BJ (cell line): Measurements from ENCODE around the gene CHAF1A. TPM values are rescaled to one million over a fixed set of nuclear protein-coding genes. Genes with fewer than 3 reads are reported as not detected.

ENCODE experiments used
- CTCF ChIA-PET: fragments of 350-600 bp; formaldehyde crosslinking; extraction: SDS; loops from one replicate; lab custom pipeline; 2021; ENCODE audit warnings: antibody characterized with exemption, inconsistent platforms; lab: Yijun Ruan, JAX
- POLR2A ChIA-PET: fragments of 300-600 bp; sonication (Branson Sonifier 250); formaldehyde crosslinking; extraction: SDS; loops from one replicate; lab custom pipeline; 2021; ENCODE audit warnings: antibody characterized with exemption; lab: Charles Lee
- DNase-seq: peaks from one replicate; pipeline ENCODE4 v3.0.0-alpha.2; 2011; ENCODE audit warnings: low read depth
- H3K27me3 ChIP-seq: 2 replicates; pipeline ENCODE4 v1.6.0; 2011; ENCODE audit warnings: low read length; ENCODE audit not compliant: control insufficient read depth, insufficient read depth
- H3K36me3 ChIP-seq: 2 replicates; pipeline ENCODE4 v1.5.1; 2011; ENCODE audit warnings: low read length; ENCODE audit not compliant: control insufficient read depth, insufficient read depth
- H3K4me3 ChIP-seq: 2 replicates; pipeline ENCODE4 v1.5.1; 2011; ENCODE audit warnings: low read depth, mild to moderate bottlenecking, control low read depth, low read length
- CTCF ChIP-seq: IDR thresholded peaks from 2 replicates; pipeline ENCODE4 v1.5.1; 2011; ENCODE audit warnings: low read depth, mild to moderate bottlenecking, control low read depth, inconsistent platforms, low read length, moderate library complexity; ENCODE audit not compliant: insufficient read depth
- polyA plus RNA-seq: library from polyadenylated mRNA; depleted of rRNA; stranded (reverse); fragments of >200 nt; gene quantifications from 2 replicates; pipeline ENCODE4 v1.2.3, GENCODE V29; 2011

Gene CHAF1A
- polyA plus RNA-seq, 1 experiment: 11.4 TPM

- no peaks in the 10 kb centered on the region for H3K27me3 ChIP-seq
- no peak overlapping the region for H3K4me3 ChIP-seq
- no peak for DNase-seq
- peaks cover 13% of the 10 kb centered on the region for H3K36me3 ChIP-seq
- ChIA-PET POLR2A (no interaction called here), CTCF (interaction anchor here (1.5 kb wide), 2 partner anchors 10 to 26 kb away, joined by 3 read pairs; no protein-coding TSS in a partner anchor)
- no peak for TF ChIP-seq CTCF
Observed at GRCh38 chr19:4429256-4429655, 26.8 kb downstream of the CHAF1A start.

- Histone ChIP-seq H3K27me3 (no peaks in the 10 kb centered on the region), H3K36me3 (peaks cover 13% of the 10 kb centered on the region), H3K4me3 (no peak overlapping the region)
- CTCF ChIA-PET: interaction anchor here (0.6 to 1.5 kb wide), 2 partner anchors 10 to 56 kb away, joined by 3 read pairs; no protein-coding TSS in a partner anchor
- POLR2A ChIA-PET: interaction anchor here (0.6 kb wide), 1 partner anchor 13 kb away, joined by 5 read pairs; no protein-coding TSS in a partner anchor
- TF ChIP-seq CTCF: no peak
- DNase-seq: no peak
Observed at GRCh38 chr19:4429771-4430171, 27.3 kb downstream of the CHAF1A start.

GRCh38 chr19:4430760-4431159 lies 28.3 kb downstream of the CHAF1A start:
- Histone ChIP-seq H3K4me3 (no peak overlapping the region), H3K27me3 (no peaks in the 10 kb centered on the region), H3K36me3 (peaks cover 13% of the 10 kb centered on the region)
- ChIA-PET POLR2A (no interaction called here), CTCF (no interaction called here)
- no peak for DNase-seq
- no peak for TF ChIP-seq CTCF

GRCh38 chr19:4431296-4431695 lies 28.9 kb downstream of the CHAF1A start:
- Histone ChIP-seq H3K27me3 (no peaks in the 10 kb centered on the region), H3K4me3 (no peak overlapping the region), H3K36me3 (peaks cover 13% of the 10 kb centered on the region)
- ChIA-PET CTCF (no interaction called here), POLR2A (no interaction called here)
- TF ChIP-seq CTCF: no peak
- no peak for DNase-seq

- CTCF ChIA-PET: interaction anchor here (1.0 kb wide), 1 partner anchor 12 kb away, joined by 3 read pairs; no protein-coding TSS in a partner anchor
Observed at GRCh38 chr19:4431808-4432674, 29.6 kb downstream of the CHAF1A start.

More at GRCh38 chr19:4431808-4432674, 29.6 kb downstream of the CHAF1A start:
- no peak overlapping the region for H3K4me3 ChIP-seq
- POLR2A ChIA-PET: no interaction called here
- no peaks in the 10 kb centered on the region for H3K27me3 ChIP-seq
- no peak for TF ChIP-seq CTCF
- H3K36me3 ChIP-seq: peaks cover 13% of the 10 kb centered on the region
- DNase-seq: no peak
